AG04450 (cell line): Measurements from ENCODE around the gene SLC30A5. TPM values are rescaled to one million over a fixed set of nuclear protein-coding genes. Genes with fewer than 3 reads are reported as not detected.

Experiments
- CTCF ChIA-PET: fragments of 300-600, 350-600 bp; formaldehyde crosslinking; extraction: SDS; loops from one replicate; lab custom pipeline; 2022; ENCODE audit warnings: antibody characterized with exemption, inconsistent platforms; lab: Charles Lee
- POLR2A ChIA-PET: fragments of 350-600 bp; formaldehyde crosslinking; extraction: SDS; loops from one replicate; lab custom pipeline; 2021; ENCODE audit warnings: antibody characterized with exemption, inconsistent platforms; lab: Yijun Ruan, JAX
- DNase-seq: peaks from one replicate; pipeline ENCODE4 v3.0.0-alpha.2; 2011; ENCODE audit warnings: low read depth, low spot score
- H3K27ac ChIP-seq: one replicate; pipeline ENCODE4 v1.5.1; 2012; ENCODE audit warnings: low read depth, low read length, control low read depth
- H3K27me3 ChIP-seq: one replicate; pipeline ENCODE4 v1.6.0; 2012; ENCODE audit warnings: low read length; ENCODE audit not compliant: control insufficient read depth, insufficient read depth
- H3K4me3 ChIP-seq: 2 replicates; pipeline ENCODE4 v1.5.1; 2011; ENCODE audit warnings: mild to moderate bottlenecking, low read depth, low read length, control low read depth
- H3K9me3 ChIP-seq: 2 replicates; pipeline ENCODE4 v1.5.1; 2012; ENCODE audit warnings: low read length; ENCODE audit not compliant: control insufficient read depth, insufficient read depth
- CTCF ChIP-seq: IDR thresholded peaks from 2 replicates; pipeline ENCODE4 v1.5.1; 2011; ENCODE audit warnings: low read depth, low read length, control low read depth, inconsistent platforms
- polyA plus RNA-seq: library from polyadenylated mRNA; depleted of rRNA; stranded (reverse); fragments of >200 nt; gene quantifications from 2 replicates; pipeline ENCODE4 v1.2.3, GENCODE V29; 2011

SLC30A5 gene
- polyA plus RNA-seq, 1 experiment, result 49.2 TPM

- DNase-seq, result no peak
- Histone ChIP-seq H3K27me3 (no peaks in the 10 kb centered on the region), H3K4me3 (no peak overlapping the region), H3K27ac (no peak overlapping the region), H3K9me3 (no peaks in the 10 kb centered on the region)
- ChIA-PET POLR2A (no interaction called here), CTCF (no interaction called here)
- no peak for TF ChIP-seq CTCF
These were observed 55.3 kb downstream of the SLC30A5 start for GRCh38 chr5:69148981-69149675.

- H3K27me3 ChIP-seq, result no peaks in the 10 kb centered on the region
- DNase-seq, result no peak
- H3K9me3 ChIP-seq, result no peaks in the 10 kb centered on the region
- no peak for TF ChIP-seq CTCF
- POLR2A ChIA-PET, result no interaction called here
- CTCF ChIA-PET, result interaction anchor here (0.5 kb wide), 1 partner anchor 16 kb away, joined by 3 read pairs; no protein-coding TSS in a partner anchor
- H3K27ac ChIP-seq, result no peak overlapping the region
- H3K4me3 ChIP-seq, result no peak overlapping the region
These were observed 55.8 kb downstream of the SLC30A5 start for GRCh38 chr5:69149676-69150010.

GRCh38 chr5:69152731-69153130 lies 58.9 kb downstream of the SLC30A5 start:
- ChIA-PET CTCF (no interaction called here), POLR2A (no interaction called here)
- no peak overlapping the region for H3K4me3 ChIP-seq
- H3K9me3 ChIP-seq, result no peaks in the 10 kb centered on the region
- DNase-seq, result no peak
- H3K27ac ChIP-seq, result no peak overlapping the region
- no peaks in the 10 kb centered on the region for H3K27me3 ChIP-seq
- no peak for TF ChIP-seq CTCF

- ChIA-PET CTCF (no interaction called here), POLR2A (no interaction called here)
- no peak for TF ChIP-seq CTCF
- DNase-seq, result no peak
- Histone ChIP-seq H3K4me3 (no peak overlapping the region), H3K9me3 (no peaks in the 10 kb centered on the region), H3K27ac (no peak overlapping the region), H3K27me3 (no peaks in the 10 kb centered on the region)
These were observed 62.6 kb downstream of the SLC30A5 start for GRCh38 chr5:69156456-69156855.

- Histone ChIP-seq H3K9me3 (no peaks in the 10 kb centered on the region), H3K27me3 (no peaks in the 10 kb centered on the region), H3K27ac (no peak overlapping the region), H3K4me3 (no peak overlapping the region)
- no peak for TF ChIP-seq CTCF
- ChIA-PET POLR2A (no interaction called here), CTCF (interaction anchor here (0.6 kb wide), 2 partner anchors 20 to 63 kb away, joined by 3 to 6 read pairs; no protein-coding TSS in a partner anchor)
- DNase-seq, result no peak
These were observed 64.2 kb downstream of the SLC30A5 start for GRCh38 chr5:69158039-69158438.
